Cardiac septum (tissue), 1 donor: Measurements from ENCODE around the gene RETREG3. TPM values are rescaled to one million over a fixed set of nuclear protein-coding genes. Genes with fewer than 3 reads are reported as not detected.
"Not testable (repeated sequence)": the region's sequence is repeated elsewhere in the genome, so short reads cannot be mapped to it uniquely, and the experiment has no call there.

Experiments used
- DNase-seq: peaks from one replicate; pipeline ENCODE4 v3.0.0-alpha.2; 2020; ENCODE audit warnings: low spot score
- intact Hi-C: fragments of 100-400 bp; cut with DNase I; formaldehyde crosslinking; loops from one replicate; pipeline ENCODE4 v1.14.0; 2022
- total RNA-seq: library from RNA; stranded (reverse); fragmentation: NEBNext Ultra II Directional; extraction: Animal tissue kit (Norgen Biotek cat#: 25700); gene quantifications from one replicate; pipeline ENCODE4 v1.2.1, GENCODE V29; 2021
- donor health status: DM: no; HTN: no; CAD: no.

RETREG3 gene
- total RNA-seq, 1 donor from 2014 or later: 21.3 TPM

DNA sequence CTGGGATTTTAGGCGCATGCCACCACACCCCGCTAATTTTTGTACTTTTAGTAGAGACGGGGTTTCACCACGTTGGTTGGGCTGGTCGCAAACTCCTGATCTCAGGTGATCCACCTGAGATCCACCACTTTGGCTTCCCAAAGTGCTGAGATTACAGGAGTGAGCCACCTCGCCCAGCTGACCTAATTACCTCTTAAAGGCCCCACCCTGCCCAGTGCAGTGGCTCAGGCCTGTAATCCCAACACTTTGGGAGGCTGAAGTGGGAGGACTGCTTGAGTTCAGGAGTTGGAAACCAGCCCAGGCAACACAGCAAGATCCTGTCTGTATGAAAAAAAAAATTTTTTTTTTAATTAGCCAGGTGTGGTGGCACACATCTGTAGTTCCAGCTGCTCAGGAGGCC lies 50.1 kb downstream of the RETREG3 start:
- no peak for DNase-seq
- intact Hi-C loops: no loop called here

DNA sequence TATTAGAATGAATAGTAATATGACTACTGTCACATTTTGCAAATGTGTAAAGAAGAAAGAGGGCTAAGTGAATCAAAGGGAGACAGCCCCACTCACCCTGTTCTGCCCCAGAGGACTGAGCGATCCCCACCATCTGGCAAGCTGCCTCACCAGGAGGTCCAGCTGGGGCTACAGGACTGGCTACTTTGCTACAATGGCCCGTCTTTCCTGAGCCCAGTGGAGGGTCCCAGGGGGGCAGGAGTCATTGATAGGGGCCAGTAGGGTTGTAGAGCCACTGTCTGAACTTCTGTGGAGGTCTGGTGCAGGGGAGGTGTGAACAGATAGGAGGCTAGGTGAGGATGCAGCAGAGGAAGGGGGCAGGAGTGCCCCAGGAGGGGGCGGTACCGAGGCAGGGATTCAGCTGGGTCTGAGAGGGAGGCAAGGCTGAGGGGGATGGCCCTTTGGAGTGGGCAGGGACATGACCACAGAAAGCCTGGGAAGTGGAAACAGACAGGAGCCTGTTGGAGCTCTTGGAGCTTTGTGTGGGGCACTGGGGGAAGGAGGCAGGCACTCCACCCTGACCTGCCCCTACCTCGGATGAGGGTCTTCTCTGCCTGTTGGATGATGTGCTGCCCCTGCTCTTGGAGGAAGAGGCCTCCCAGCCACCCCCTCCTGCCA lies 53.1 kb downstream of the RETREG3 start:
- DNase-seq, intact Hi-C loops: not testable (repeated sequence)

DNA sequence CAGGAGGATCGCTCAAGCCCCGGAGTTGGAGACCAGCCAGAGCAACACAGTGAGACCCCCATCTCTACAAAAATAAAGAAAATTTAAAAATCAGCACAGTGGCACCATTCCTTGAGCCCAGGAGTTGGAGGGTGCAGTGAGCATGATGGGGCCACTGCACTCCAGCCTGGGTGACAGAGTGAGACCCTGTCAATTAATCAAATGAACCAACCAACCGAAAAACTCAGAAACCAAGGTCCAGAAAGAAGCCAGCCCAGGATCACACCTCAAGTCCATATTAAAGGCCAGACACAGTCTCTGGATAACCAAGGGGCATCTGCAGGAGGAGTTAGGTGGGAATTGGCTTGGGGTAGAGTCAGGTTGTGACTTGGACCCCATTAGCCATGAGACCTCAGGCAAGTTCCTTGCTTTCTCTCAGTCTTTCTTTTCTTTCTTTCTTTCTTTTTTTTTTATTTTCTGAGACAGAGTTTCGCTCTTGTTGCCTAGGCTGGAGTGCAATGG lies 54.0 kb downstream of the RETREG3 start:
- intact Hi-C loops: no loop called here
- no peak for DNase-seq

DNA sequence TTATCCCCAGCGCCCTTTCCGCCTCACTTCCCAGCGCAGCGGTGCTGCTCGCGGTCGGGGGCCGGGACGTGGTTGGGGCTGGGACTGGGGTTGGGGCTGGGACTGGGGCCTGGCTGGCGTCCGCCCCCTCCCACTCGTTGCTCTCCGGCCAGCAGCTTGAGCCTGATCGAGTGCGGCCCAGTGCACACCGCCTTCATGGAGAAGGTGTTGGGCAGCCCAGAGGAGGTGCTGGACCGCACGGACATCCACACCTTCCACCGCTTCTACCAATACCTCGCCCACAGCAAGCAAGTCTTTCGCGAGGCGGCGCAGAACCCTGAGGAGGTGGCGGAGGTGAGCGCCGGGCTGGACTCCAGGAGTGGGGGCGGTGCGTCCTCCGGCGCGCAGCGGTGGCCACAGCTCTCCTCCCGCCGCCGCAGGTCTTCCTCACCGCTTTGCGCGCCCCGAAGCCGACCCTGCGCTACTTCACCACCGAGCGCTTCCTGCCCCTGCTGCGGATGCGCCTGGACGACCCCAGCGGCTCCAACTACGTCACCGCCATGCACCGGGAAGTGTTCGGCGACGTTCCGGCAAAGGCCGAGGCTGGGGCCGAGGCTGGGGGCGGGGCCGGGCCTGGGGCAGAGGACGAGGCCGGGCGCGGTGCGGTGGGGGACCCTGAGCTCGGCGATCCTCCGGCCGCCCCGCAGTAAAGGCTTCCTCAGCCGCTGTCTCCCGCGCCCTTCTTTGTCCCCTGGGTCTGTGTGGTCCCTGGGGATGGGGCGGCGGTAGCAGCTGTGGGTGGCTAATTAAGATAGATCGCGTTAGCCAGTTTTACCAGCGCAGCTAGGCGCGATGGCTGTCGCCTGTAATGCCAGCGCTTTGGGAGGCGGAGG lies 54.7 kb downstream of the RETREG3 start:
- peak; percentile 95 for DNase-seq
- intact Hi-C loops: no loop called here

DNA sequence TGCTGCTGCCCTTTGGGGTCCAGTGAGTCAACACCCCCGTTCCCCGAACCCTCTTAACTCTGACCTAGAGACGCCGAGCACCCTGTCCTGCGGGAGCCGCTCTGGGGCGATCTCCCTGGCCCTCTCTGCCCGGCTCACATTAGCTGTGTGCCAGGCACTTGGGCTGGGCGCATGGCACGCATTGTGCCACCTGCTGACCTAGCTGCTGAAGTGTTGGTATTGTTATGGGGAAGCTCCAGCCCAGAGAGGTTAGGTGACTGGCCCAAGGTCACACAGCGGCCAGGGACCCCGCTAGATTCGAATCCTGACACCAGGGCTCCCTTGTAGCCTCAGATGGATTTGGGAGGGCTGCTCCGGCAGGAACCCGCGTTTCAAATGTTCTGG lies 55.3 kb downstream of the RETREG3 start:
- no peak for DNase-seq
- intact Hi-C loops: no loop called here

DNA sequence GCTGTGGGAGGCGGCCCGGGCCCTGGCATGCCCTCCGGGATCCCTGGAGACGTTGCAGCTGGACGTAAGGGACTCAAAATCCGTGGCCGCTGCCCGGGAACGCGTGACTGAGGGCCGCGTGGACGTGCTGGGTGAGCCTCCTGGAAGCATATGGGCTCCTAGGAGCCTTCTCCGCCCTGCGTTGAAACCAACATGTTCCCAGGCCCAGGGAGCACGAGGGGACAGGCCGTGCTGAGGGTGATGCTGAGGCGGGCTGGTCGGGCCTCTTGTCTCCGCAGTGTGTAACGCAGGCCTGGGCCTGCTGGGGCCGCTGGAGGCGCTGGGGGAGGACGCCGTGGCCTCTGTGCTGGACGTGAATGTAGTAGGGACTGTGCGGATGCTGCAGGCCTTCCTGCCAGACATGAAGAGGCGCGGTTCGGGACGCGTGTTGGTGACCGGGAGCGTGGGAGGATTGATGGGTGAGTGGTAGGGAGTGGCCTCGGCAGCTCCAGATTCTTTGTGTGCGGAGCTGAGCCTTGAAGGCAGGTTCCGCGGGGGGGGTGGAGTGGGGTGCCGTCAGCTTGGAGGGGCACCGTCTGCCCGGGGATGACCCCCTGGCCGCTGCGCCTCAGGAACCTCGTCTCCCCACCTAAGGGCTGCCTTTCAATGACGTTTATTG lies 55.9 kb downstream of the RETREG3 start:
- no peak for DNase-seq
- intact Hi-C loops: no loop called here

DNA sequence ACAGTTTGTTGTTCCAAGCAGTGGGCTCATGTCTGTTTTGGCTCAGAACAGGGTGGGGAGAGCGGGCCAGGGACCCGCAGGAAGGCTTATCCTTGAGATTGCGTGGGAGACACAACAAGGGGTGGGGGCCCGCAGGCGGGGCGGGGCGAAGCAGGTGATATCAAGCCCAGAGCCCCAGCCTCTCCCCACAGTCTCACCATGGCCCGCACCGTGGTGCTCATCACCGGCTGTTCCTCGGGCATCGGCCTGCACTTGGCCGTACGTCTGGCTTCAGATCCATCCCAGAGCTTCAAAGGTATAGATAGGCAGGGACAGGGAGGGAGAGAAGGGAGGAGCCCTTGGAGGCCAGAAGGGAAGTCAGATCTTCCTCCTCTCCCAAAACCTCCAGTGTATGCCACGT lies 56.4 kb downstream of the RETREG3 start, which contains the start of gene HSD17B1:
Gene HSD17B1 (plus strand): TSS at position 188 of the 400 bp plus-strand sequence. CDS start 11 bp downstream, at position 199.
- intact Hi-C loops, DNase-seq: not testable (repeated sequence)

DNA sequence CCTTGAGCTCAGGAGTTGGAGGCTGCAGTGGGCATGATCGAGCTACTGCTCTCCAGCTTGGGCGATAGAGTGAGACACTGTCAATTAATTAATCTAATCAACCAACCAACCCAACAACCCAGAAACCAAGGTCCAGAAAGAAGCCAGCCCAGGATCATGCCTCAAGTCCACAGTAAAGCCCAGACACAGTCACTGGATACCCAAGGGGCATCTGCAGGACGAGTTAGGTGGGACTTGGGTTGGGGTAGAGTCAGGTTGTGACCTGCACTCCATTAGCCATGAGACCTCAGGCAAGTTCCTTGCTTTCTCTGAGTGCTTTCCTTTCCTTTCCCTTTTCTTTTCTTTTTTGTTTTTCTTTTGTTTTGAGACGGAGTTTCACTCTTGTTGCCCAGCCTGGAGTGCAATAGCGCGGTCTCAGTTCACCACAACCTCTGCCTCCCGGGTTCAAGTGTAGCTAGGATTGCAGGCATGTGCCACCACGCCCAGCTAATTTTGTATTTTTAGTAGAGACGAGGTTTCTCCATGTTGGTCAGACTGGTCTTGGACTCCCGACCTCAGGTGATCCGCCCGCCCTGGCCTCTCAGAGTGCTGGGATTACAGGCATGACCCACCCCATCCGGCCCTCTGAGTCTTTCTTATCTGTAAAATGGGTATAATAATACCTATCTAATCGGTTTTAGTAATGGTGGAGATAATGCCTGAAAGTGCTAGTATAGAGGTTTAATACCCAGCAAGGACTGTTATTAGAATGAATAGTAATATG lies 60.0 kb downstream of the RETREG3 start:
- DNase-seq: no peak
- intact Hi-C loops: no loop called here

DNA sequence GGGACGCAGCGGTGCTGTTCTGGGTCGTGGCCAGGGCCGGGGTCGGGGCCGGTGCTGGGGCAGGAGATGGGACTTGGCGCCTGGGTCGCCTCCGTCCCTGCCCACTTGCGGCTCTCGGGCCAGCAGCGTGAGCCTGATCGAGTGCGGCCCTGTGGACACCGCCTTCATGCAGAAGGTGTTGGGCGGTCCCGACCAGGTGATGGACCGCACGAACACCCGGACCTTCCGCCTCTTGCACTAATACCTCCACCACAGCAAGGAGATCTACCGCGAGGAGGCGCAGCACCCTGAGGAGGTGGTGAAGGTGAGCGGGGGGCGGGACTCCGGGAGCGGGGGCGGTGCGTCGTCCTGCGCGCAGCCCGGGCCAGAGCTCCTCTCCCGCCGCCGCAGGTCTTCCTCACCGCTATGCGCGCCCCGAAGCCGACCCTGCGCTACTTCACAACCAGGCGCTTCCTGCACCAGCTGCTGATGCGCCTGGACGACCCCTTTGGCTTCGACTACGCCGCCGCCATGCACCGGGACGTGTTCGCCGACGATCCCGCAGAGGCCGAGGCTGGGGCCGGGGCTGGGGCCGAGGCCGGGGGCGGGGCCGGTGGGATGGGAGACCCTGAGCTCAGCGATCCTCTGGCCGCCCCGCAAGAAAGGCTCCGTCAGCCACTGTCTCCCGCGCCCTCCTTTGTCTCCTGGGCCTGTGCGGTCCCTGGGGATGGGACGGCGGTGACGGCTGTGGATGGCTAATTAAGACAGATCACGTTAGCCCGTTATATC lies 60.9 kb downstream of the RETREG3 start:
- intact Hi-C loops: no loop called here

DNA sequence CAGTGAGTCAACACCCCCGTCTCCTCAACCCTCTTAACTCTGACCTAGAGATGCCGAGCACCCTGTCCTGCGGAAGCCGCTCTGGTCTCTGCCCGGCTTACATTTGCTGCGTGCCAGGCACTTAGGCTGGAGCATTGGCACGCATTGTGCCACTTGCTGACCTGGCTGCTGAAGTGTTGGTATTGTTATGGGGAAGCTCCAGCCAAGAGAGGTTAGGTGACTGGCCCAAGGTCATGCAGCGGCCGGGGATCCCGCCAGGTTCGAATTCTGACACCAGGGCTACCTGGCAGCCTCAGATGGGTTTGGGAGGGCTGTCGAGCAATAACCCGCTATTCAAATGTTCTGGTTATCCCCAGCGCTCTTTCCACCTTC lies 61.5 kb downstream of the RETREG3 start:
- intact Hi-C loops: no loop called here
- DNase-seq: no peak

More for the DNA sequence above, 60.9 kb downstream of the RETREG3 start:
- no peak for DNase-seq

DNA sequence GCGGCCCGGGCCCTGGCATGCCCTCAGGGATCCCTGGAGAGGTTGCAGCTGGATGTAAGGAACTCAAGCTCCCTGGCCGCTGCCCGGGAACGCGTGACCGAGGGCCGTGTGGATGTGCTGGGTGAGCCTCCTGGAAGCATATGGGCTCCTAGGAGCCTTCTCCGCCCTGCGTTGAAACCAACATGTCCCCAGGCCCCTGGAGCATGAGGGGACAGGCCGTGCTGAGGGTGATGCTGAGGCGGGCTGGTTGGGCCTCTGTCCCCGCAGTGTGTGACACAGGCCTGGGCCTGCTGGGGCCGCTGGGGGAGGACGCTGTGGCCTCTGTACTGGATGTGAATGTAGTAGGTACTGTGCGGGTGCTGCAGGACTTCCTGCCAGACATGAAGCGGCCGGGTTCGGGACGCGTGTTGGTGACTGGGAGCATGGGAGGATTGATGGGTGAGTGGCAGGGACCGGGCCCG lies 62.1 kb downstream of the RETREG3 start:
- intact Hi-C loops: no loop called here
- no peak for DNase-seq

DNA sequence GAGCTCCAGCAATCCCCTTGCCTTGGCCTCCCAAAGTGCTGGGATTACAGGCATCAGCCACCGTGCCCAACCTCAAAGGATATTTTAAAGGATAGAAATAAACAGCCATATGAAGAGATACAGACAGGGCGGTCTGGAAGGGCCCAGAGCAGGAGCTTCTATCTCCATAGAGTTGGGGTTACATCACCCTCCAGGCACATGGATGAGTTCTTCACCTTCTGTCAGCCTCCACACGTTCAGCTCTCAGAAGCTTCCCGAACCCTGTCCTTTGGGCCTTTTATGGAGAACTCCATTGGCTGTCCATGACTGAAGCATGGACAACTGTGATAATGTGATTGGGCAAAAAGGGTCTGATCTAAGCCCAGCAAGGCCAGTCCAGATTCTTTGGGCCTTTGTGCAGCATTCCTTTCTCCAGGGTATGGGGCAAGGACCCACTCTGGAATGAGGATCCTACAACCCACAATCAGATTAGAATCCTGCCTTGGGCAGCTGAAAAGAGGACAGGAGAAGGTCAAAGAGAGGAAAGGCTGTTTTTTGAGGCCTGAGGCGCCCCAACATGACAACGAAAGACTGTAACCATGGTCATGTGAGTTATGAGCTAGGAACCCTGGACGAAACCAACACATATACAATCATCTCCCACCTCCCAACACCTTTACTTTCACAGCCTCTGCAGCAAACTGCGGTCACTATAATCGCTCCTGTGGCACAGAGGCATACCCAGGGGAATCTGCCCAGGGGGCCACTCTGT lies 63.2 kb downstream of the RETREG3 start:
- intact Hi-C loops, DNase-seq: not testable (repeated sequence)

DNA sequence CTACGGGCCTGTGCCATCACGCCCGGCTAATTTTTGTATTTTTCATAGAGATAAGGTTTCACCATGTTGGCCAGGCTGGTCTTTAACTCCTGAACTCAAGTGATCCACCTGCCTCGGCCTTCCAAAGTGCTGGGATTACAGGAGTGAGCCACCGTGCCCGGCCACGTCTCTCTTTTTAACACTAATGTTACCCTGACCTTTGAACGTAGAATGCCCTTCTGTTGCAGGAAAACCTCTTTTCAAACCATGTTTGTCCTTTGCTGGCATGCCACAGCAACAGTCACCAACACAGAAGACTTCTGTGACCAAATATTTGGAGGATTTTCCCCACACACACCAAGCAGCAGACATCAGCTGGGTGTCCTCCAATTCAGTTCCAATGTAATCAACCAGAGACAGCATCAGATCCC lies 64.3 kb downstream of the RETREG3 start:
- no peak for DNase-seq
- intact Hi-C loops: no loop called here

DNA sequence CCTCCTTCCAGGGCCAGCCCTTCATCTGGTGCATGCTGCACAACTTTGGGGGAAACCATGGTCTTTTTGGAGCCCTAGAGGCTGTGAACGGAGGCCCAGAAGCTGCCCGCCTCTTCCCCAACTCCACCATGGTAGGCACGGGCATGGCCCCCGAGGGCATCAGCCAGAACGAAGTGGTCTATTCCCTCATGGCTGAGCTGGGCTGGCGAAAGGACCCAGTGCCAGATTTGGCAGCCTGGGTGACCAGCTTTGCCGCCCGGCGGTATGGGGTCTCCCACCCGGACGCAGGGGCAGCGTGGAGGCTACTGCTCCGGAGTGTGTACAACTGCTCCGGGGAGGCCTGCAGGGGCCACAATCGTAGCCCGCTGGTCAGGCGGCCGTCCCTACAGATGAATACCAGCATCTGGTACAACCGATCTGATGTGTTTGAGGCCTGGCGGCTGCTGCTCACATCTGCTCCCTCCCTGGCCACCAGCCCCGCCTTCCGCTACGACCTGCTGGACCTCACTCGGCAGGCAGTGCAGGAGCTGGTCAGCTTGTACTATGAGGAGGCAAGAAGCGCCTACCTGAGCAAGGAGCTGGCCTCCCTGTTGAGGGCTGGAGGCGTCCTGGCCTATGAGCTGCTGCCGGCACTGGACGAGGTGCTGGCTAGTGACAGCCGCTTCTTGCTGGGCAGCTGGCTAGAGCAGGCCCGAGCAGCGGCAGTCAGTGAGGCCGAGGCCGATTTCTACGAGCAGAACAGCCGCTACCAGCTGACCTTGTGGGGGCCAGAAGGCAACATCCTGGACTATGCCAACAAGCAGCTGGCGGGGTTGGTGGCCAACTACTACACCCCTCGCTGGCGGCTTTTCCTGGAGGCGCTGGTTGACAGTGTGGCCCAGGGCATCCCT lies 65.7 kb downstream of the RETREG3 start:
- intact Hi-C loops: no loop called here
- no peak for DNase-seq

DNA sequence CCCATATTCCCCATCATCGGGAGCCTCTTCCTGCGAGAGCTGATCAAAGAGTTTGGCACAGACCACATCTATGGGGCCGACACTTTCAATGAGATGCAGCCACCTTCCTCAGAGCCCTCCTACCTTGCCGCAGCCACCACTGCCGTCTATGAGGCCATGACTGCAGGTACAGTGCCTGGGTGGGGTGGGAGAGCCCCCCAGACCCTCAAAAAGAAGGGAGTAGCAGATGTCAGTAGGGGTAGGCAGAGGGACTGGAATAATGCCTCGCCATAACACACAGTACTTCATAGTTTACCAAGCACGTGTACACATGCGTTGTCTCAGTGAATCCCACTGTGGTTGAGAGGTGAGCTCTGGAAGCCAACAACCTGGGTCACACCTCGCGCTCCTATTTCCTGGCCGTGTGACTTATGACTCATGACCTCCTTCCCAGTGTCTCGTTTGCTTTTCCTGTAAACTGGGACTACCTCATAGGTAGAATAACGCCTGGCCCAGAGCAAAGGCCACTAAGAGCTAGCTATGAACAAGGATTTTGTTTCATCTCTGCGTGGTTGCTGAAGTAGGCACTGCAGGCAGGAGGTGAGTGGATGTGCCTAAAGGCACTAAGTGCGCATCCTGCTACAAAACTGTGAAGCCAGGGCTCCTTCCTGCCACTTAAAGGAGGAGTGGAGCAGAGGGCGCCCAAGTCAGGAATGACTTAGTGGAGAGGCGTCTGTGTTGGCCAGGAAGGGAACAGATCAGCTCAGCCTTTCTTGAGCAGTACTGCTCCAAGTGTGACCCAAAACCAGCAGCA lies 67.9 kb downstream of the RETREG3 start:
- DNase-seq: no peak
- intact Hi-C loops: no loop called here

DNA sequence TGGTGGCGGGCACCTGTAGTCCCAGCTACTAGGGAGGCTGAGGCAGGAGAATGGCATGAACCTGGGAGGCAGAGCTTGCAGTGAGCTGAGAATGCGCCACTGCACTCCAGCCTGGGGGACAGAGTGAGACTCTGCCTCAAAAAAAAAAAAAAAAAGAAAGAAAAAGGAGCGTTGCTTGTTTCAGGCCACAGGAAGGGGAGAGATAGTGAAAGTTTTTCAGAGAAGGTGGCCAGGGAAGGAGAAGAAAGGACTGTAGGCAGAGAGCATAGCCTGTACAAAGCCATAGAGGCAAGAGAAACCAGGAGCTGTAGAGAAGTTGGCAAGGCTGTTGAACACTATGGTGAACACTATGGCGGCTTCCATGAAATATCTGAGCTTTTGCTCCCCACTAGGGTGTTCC lies 68.6 kb downstream of the RETREG3 start:
- intact Hi-C loops, DNase-seq: not testable (repeated sequence)
